GM13977 (cell line): Measurements from ENCODE around the gene ITGA4.

Source experiments
- DNase-seq: peaks from one replicate; pipeline ENCODE4 v3.0.0; 2012; ENCODE audit warnings: low spot score
- in situ Hi-C: fragments of 300-500 bp; cut with MboI; formaldehyde crosslinking; loops from one replicate; pipeline ENCODE4 v1.12.0; 2022; ENCODE audit warnings: low sequenced_read_pairs, low pct_unique_long_range_greater_than_20kb, mixed read lengths, inconsistent platforms; ENCODE audit not compliant: unreplicated experiment
- TF ChIP-seq, protein P1 (sequence below): IDR thresholded peaks from 2 replicates; pipeline ENCODE4 v1.5.1; 2012; ENCODE audit warnings: mild to moderate bottlenecking, control low read depth; ENCODE audit not compliant: insufficient read depth; ENCODE audit errors: extremely low read depth, missing control alignments

Gene ITGA4

DNA sequence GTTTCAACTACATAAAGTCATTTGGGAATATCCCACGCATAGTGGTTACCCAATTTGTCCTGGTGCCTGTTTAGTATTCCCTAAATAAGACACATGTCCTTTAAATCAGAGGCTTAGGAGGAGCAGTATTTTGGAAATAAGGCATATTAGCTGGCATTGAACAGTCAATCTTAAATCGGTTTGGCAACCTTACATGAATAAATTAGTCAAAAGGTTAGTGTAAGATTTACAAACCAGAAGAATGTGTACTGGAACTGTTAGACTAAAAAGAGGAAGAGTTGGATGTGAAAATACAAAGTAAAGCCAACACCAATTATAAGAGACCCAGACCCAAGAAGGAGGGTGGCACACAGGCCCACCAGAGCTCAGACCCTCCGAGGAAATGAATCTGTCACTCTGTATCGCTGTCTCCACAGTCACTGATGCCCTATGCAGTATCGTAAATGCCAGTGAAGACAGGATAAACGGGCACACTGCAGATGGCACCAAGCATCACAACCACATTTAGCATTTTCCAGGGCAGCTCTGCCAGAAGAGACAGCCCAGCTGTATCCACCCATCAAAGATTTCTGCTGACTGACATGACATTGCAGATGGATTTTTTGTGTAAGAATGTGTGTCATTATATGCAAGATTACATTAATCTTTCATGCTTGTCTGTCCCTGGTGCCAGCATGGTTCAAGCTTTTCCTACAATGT lies 109.3 kb downstream of the ITGA4 start:
- no peak for DNase-seq
- in situ Hi-C loops = no loop called here
- TF ChIP-seq, protein P1, sequence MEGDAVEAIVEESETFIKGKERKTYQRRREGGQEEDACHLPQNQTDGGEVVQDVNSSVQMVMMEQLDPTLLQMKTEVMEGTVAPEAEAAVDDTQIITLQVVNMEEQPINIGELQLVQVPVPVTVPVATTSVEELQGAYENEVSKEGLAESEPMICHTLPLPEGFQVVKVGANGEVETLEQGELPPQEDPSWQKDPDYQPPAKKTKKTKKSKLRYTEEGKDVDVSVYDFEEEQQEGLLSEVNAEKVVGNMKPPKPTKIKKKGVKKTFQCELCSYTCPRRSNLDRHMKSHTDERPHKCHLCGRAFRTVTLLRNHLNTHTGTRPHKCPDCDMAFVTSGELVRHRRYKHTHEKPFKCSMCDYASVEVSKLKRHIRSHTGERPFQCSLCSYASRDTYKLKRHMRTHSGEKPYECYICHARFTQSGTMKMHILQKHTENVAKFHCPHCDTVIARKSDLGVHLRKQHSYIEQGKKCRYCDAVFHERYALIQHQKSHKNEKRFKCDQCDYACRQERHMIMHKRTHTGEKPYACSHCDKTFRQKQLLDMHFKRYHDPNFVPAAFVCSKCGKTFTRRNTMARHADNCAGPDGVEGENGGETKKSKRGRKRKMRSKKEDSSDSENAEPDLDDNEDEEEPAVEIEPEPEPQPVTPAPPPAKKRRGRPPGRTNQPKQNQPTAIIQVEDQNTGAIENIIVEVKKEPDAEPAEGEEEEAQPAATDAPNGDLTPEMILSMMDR = no peak

DNA sequence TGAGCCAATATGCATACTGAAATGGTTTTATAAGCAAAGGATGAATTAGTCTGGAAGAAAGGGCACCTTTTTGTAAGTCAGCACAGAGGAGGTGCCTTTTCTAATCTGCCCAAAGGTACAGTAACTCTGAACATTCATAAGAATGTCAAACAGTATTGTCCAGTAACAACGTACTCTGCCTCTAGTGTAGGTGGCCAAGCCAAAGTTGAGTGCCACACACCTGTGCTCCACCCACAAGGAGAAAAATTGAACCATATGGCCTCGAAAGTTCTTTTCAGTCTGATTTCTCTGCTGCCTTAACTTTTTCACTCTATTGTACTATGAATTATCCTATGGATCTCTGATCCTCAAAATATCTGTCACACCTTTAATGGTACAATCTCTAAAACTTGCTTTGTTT lies 112.9 kb downstream of the ITGA4 start:
- TF ChIP-seq, protein P1 = no peak
- in situ Hi-C loops = no loop called here
- DNase-seq = no peak

DNA sequence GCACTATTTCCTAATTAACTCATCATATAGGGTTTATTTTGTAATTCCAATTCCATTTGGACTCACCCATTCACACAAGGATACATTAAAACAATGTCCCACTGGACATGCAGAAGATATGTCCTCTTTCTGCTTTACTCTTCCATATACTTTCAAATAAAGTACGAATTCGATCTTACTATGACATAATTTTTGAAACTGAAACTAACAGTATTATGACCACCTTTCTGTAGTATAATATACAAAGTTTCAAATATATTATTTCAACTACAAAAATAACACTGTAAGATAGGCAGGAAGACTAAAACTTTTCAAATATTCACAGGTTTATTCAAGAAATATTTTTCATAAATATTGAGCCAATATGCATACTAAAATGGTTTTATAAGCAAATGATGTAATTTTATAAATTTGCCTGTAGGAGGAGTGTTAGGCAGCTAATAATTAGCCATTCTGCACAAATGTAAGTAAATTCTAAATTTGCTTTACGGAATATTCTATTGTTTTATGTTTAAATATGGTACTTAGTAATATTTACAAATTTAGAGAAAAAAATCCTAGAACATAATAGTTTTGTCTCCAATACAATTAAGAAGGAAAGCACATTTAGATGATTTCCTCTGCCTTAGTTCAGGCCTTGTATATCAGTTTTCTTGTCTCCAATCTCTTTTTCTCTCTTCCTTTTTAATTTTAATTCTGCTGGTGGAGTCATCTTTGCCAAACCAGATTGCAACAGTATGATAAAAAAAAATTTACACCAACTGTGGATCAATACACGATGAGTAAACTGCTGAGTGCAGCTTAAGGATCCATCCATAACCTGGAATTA lies 113.9 kb downstream of the ITGA4 start:
- TF ChIP-seq, protein P1 = peak; percentile 23

DNA sequence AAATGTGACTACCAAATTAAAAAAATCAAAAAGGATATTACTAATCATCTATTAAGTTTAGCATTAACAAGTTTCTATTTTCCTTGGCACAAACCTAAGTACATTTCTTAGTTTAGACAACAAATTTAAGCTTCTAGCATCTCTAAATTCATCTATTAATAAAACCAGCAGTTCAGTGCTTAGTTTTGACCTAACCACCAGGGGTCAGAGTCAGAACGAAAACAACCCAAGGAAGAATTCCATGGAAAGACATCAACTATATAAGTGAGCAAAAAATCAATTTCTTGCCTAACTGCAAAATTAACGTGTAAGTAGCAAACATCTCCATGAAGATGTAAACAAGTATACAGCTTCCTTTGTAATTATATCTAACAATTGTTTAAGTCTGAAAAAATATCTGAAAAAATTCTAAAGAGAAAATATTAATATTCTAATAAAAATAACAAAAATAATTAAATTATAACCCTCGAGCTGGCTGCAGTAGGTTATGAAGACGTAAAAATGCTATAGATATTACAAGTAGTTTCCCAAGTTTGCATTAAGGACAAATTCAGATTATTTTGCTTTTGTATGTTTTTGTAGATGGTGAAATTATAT lies 116.1 kb downstream of the ITGA4 start:
- in situ Hi-C loops = no loop called here
- DNase-seq = no peak
- TF ChIP-seq, protein P1 = peak; percentile 43

More for the DNA sequence above, 113.9 kb downstream of the ITGA4 start:
- in situ Hi-C loops = no loop called here
- DNase-seq = no peak

DNA sequence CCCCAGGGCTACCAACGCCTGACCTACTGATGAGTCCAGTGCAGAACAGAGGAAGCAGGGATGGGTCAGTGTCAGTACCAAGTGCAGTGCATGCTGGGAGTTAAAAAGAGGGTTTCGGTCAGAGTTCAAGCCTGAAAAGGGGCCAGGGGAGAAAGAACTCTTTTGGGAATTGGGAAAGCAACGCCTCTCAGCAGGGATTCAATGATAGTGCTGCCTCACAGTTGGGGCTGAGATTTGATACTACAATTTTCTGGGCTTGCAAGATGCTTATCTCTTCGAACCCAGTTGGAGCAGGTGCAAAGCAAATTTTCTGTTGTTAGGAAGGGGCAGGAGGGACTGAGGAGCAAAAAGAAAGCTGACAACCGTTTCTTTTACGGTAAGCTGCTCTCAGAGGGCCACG lies 117.1 kb downstream of the ITGA4 start:
- TF ChIP-seq, protein P1 = no peak
- in situ Hi-C loops = no loop called here
- DNase-seq = no peak

DNA sequence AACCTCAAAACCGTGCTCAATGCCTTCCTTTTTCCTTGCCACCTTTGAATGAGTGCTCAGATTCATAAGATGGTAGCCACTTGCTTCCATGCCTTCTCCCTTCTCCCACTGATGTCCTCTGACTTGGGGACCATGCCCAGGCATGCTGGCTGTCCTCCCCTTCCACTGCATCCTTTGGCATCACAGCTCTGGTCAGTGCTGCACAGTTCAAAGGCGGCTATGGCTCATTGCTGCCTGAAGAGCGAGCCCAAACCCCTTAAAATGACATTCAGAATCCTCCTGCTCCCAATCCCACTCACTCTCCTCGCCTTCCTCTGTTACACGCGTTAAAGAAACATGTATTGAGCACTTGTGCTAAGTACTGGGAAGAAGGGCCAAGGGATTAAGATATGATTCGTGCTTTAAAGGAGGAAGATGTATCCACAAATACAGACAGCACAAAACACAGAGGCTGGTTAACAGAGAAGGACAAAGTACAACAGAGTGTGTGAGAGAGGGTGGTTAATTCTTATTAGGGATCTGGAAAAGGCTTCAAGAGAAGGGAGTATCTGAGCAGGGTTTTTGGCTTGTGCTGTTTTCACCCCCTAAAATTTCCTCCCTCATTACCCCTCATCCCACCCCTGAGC lies 118.0 kb downstream of the ITGA4 start:
- in situ Hi-C loops = no loop called here
- TF ChIP-seq, protein P1 = no peak

More for the DNA sequence above, 118.0 kb downstream of the ITGA4 start:
- no peak for DNase-seq
